ENCODE data around the gene WWC2.

Gene WWC2

DNA sequence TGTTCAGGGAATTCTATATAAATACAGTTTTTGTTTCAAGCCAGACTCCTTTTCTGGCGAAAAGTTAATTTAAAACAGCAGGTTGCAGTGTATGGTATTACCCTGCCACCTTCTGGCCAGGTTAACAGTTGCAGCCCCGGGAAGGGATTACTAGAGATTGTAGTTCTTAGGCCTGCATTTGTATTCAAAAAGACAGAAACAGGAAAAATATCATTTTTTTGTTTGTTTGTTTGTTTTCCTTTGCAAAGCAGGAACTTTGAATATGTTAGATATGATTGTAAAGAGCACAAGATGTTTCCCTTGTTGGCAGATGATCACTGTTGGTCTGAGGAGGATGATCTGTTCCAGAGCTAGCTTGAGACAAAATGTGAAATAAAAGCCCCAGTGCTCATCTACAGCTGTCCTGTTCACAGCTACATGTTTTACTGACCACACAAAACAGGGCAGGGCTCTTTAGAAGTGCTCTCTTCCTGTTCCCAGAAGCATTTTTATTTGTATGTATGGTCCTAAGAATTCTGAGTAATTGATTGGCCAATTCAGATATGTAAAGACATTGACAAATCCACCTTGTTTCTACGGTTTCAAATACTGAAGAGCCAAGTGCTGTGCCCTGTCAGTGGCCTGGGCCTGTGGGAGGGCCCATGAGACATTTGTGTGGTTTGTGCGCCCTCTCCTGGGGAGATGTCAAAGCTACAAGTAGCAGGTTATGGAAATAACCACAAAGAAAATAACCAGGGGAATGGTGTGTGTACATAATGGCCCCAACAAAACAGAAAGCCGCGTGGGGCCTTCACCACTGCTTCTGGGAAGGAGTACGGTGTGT is 163.1 kb downstream of the WWC2 start:
- peak; percentile 85 for DNase-seq

DNA sequence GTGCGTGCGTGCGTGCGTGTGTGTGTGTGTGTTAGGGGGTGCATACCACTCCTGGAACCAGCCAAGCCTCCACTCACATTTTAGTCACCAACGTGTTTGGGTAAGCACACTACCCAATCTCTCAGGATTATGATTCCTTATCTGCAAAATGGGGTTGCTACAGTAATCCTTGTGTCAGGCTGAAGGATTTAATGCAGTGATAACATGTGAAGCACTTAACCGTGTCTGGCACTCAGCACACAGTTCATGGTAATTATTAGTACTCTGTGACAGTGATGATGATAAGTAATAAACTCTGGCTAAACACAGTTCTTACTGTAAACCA is 163.7 kb downstream of the WWC2 start:
- no peak for DNase-seq

DNA sequence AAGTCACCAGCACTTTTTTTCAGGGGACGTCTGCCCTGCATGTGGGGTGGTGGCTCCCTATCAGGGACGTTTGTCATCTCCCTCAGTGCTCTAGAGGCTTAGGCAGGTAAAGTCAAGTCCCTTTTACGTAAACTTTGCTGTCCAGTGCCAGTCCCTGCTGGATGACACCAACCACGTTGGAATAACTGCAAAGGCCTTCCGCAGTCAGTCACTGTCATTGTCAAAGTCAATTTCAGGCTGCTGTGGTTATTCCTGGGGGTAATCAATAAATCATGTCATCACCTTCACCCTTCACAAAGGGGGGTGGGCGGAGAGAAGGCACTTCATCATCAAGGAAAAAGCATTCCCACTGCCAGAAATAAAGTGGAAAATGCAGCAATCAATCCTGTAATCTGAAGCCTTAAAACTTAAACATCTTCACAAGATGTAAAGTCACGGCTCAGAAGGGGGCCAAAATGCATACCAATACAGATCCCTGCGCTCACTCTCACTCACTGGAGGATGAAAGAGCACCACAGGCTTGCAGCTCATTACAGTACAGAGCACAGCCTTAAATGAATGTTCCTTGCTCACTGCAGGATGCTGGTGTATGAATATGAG is 164.8 kb downstream of the WWC2 start:
- DNase-seq = no peak

DNA sequence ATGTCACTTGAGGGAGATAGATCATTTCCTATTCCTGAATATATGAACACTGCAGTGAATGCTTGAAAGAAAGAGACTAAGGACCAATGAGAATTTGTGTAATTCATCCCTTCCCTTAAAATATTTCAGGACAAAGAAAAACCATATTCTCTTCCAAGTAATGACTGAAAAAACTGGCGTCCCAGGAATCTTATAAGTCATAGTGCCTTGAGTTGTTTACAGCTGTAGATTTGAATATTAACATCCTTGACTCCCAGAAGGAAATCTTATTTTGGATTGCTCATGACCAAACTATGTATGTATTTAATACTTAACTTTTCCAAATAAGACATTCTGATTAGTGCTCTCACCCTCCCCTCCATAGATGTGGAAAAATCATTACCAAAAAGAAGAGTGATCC is 165.6 kb downstream of the WWC2 start:
- no peak for DNase-seq

DNA sequence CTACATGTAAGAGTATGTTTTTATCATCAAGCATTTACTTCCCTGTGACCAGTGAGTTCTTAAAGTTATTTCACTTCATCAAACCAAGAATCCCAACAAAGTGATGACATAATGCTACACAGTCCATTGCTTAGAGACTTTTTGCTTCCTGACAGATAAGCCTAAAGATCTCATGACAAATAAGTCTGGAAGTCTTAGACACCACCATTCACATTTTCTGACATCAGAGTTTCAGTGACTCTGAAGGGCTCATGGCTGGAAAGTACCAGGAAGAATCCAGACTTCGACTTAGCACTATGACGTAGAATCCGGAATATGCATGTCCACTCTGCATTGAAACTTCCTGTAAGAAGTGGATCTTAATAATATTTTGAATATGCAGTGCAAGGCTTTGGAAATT is 167.3 kb downstream of the WWC2 start:
- DNase-seq = no peak

DNA sequence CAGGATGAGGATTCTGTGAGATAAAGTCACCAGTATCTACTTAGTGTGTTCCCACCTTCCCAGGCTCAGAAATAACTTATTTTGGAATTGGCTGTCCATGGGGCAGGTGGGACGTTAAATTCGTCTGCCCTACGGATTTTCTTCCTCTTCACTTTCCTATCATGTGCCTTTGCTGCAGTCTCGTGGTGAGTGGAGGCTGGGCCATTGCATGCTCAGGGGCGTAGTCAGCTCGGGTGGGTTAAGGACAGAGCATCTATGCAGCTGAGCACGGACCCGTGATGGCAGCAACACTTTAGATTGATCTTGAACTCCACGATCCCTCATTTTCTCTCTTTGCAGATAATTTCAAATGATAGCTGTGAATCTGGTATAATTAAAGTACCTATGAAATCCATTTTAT is 169.5 kb downstream of the WWC2 start:
- no peak for DNase-seq

DNA sequence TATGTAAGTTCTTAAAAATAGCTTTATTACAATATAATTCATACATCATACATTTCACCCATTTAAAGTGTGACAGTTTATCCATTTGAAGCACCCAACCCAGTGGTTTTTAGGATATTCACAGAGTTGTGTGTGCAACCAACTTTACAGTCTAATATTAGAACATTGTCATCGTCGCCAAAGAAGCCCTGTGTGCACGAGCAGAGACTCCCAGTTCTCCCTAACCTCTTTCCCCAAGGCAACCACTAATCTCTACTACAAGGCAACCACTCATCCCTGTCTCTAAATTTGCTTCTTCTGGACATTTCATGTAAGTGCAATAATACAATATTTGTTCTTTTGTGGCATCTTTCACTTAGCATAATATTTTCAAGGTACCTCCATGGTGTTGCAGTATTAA is 173.3 kb downstream of the WWC2 start:
- no peak for DNase-seq

DNA sequence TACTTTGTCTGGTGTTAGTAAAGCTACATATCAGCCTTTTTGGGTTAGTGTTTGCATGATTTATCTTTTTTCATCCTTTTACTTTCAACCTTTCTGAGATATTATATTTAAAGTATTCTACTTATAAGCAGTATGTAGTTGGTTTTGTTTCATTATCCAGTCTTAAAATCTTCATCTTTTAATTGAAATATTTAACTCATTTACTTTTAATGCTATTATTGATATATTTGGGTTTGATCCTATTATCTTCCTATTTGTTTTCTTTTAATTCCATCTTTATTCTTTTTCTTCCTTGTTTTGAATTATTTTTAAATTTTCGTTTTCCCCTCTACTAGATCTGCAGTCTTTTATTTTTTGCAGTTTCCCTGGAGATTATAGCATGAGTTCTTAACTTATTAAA is 177.0 kb downstream of the WWC2 start:
- DNase-seq = no peak

DNA sequence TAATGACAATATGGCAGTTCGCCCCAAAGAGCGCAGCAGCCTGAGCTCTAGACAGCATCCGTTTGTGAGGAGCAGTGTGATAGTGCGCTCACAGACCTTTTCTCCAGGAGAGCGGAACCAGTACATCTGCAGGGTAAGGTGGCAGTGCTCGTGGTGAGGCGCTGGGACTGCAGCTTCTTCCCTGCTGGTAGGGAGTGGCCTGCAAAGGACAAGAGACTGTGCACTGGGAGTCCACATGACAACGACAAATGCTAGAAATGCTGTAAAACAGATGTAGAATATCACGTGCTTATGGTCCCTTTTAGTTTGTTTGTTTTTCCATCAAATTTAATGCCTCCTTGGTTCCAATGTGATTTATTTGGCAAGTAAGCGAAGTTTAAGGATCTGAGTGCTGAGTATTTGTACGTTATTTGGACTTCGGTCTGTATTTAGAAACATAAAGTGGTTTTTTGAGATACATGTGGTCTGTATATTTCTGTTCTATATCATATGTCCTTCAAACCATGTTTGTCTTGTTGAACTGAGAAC is 185.3 kb downstream of the WWC2 start:
- no peak for DNase-seq

DNA sequence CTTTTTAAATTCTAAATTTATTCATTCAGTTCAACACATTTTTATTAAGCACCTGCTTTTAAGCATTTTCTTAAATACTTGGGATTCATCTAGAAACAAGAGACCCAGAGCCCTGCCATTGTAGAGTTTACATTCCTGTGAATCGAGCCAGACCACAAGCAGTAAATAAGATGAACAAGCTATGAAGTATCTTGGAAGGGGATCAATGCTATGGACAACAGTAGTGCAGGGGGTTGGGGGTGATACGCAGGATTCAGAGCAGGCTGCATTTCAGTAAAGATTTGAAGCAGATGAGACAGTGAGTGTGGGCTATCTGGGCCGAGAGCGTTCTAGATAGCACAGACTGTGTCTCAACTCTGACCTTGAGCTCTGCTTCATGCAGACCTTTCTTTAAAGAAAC is 185.9 kb downstream of the WWC2 start:
- DNase-seq = no peak

DNA sequence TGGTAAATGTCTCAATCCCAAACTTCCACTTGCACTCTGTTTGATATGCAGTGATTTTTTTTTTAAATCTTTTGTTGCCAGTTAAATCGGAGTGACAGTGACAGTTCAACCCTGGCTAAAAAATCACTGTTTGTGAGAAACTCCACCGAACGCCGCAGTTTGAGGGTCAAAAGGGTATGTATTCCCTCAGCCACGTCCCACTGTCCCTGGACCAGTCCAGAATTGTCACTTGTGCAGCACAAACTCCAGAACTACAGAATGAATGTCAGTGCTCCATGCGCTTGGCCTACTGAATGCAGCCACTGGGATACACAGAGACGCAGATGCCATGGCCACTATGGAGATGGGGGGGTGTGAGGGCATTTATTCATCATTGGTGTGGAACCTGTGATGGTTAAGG is 186.8 kb downstream of the WWC2 start:
- DNase-seq = no peak

DNA sequence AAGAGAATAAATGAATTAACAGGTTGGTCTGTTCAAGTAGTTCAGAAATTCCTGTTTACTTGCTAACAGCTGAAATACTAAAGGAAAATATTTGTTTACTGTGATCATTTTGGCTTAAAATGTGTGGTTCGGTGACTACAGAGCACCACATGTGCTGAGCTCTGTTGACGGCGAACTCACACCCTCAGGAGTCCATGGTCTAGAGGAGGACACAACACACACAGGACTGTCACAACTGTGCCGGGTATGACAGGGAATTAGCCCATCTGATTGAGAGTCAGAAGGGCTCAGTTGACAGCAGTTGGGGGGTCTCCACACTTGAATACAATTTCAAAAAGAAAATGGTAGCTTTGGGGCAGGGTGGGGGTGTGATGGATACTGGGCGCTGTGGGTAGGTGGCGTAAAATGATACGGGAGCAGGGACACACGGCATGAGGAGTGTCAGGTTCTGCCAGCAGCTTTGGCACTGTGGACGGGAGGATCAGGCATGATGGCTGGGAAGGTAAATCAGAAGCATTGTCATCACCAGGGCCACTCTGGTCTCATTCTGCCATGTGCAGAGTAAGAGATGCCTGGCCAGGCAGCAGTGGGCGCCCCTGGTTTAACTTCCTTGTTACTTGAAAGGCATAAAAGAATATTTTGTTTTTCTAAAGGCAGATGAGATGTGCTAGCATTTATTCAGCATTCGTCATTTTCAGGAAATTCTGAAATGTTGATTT is 187.7 kb downstream of the WWC2 start:
- DNase-seq = no peak

DNA sequence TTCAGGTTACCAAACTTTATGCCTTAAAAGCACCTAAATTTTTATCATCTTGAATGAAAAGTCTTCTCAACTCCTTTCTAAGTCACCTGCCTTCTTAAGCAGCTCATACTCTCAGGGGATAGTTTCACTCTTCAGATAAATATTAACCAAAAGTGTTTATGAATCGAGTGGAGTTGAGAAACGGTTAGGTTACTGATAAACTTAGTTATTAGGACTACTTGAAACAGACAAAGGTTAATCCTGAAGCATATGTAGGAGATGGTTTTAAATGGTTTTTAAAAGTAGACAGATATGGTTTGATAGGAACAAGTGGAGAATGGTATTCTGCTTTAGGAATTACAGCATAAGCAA is 188.2 kb downstream of the WWC2 start:
- no peak for DNase-seq

DNA sequence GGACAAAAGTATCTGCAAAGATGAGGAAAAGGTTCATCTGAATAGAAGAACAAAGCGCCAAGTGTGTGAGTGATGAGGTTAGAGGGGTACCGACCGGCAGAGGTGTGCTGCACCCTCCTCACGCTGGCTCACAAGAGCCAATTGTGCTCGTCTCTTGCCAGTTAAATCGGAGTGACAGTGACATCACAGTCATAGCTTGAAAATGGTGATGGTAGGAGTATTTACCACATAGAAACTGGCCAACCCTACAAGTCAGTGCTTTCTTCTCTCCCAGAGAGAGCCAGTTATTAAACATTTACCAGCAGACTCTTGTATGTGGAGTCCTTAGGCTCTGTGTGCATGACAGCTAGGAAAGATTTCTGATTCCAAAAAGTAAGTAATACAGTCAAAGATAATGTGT is 188.6 kb downstream of the WWC2 start:
- DNase-seq = no peak

DNA sequence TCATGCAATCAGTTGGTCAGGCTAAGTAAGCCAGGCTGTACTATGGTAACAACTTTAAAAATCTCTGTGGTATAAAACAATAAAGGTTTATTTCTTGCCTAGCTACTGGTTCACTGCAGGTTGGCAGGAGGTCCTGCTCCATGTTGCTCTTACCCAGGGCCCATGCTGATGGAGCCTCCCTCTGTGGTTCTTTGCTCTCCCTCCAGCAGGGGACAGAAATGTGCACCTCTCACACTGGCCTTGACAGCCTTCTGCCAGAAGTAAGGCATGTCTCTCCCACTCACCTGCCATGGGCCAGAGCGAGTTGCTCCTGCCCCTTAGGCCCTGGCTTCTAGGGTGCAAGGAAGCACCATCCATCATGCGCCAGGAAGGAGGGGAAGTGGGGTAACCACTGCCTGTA is 189.9 kb downstream of the WWC2 start:
- no peak for DNase-seq

DNA sequence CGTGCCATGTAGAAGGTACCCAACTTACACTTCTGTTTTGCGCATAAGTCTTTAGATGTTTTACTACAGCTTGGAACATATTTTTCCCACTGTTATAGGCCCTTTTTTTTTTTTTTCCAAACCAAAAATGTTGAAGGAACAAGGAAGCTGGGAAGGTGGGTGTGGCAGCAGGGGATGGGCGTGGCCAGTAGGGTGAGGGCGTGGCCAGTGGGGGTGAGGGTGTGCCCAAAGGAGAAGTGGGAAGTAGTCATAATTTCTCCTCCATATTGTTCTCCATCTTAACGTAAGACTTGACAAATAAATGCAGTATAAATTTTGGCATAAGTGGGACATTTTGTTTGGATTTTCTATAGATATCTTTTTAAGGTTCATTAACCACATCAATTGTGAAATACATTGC is 190.6 kb downstream of the WWC2 start:
- no peak for DNase-seq

DNA sequence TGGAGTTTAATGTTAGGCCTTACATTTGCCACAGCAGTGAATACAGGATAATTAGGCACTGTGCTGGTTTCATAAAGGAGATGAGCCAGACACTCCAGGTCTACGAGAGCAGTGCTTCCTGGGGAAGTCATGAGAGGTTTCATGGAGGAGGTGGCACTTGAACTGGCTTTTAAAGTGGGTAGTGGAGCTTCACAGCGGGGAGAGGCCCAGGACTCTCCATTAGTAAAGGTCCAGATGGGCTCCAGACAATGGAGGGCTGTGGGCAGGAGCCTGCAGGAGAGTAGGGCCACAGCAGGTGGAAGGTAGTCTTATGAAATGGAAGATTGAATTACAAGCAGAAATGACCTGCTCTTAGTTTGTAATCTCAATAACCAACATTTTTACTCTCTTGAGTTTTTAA is 192.0 kb downstream of the WWC2 start:
- DNase-seq = no peak

DNA sequence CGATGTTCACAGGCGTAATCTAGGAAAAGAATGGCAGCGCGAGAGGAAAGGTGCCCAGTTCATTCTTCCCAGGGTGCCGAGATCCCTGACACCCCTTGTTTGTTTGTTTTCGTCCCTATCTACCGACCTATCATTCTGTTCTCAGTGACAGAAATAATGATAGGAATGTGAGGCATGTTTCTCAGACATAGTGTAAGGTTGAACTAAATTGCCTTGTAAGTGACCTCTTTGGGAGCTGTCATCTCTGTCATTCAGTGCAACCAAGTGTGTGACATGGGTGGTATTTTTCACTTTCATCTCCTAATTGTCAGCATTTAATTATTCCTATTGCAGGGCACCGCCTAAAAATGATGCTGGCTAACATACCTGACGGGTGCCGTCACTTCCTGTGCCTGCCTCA is 196.7 kb downstream of the WWC2 start:
- no peak for DNase-seq

DNA sequence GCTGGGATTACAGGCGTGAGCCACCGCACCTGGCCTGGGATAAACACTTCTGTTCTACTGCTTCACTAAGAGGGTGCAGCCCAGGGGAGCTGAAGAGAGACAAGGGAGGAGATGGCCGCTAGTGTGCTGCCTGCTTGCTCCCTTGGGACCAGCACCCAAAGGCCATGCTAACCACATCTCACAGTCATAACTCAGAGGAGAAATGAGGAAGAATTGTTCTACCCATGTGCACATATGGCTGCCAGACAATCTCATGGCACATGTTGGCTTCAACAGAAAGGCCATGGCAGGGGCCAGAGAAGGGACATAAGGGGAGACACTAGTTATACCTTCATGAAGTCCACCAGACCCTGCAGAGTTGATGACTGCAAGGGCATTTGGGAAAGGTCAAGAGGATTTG is 198.6 kb downstream of the WWC2 start:
- no peak for DNase-seq

DNA sequence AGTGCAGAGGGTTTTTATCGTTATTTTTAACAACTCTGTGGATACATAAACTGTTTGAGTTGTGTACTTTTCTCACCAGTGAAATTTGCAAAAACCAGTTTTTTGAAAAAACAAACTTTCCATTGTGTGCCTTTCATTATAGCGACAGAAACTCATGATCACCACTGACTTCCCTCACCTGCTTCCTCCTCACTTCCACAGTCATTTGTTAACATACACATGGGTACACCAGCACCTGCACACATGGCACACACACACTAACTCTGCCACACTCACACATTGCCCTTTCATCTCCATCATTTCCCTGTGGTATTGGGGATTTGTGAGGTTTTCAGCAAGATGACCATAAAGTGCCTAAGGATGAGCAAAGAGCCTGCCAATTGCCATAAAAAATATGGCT is 200.4 kb downstream of the WWC2 start:
- no peak for DNase-seq

DNA sequence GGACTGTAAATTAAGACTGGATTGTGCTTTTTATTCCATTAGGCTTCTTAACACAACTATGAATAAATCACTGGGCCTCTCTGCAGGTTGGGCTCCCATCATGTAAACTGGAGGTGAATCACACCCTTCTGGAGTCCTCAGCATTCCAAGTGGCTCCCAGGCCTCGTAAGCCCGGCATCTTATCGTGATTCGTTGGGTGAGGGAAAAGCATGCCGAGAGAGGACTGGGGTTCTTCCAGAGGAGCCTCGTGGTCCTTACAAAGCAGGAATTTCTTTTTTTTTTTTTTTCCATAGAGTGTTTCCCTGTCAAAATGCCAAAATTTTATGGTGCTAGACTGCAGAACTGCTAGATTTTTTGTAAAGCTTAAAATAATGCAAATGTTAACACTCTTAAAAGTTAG is 201.0 kb downstream of the WWC2 start:
- DNase-seq = no peak

DNA sequence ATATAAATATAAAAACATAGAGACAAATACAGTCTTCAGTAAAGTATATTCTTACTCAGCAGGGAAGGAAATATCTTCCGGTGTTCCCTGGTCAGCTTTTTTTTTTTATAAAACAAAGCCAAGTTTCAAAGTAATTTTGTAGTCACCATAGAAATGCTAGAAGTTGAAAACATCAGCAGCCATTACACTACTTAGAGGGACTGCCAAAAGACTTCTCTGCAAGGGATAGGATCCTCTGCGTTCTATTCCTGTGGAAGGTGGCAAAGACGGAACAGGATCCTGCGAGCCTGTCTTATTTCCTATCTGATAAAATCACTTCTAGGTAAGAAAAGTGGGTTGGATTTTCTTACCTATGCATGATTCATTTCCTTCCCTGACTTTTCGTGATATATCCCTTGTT is 201.6 kb downstream of the WWC2 start:
- DNase-seq = no peak

DNA sequence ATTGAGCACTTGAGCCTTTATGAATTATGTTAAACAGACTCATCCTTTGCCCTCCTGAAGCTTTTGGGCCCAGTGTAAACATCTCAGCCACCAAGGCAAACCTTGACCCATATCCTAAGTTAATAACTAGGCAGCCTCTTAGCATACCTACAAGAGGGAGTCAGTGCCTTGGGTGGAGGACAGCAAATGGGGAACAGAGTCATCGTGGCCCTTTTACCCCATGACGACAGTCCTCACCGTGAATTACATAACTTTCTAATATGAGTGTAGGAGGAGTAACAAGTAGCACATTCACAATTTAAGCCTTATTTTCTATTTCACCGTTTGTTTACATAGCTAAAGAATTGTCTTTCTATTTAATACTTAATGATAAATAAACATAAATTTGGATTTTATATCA is 204.2 kb downstream of the WWC2 start:
- DNase-seq = no peak

DNA sequence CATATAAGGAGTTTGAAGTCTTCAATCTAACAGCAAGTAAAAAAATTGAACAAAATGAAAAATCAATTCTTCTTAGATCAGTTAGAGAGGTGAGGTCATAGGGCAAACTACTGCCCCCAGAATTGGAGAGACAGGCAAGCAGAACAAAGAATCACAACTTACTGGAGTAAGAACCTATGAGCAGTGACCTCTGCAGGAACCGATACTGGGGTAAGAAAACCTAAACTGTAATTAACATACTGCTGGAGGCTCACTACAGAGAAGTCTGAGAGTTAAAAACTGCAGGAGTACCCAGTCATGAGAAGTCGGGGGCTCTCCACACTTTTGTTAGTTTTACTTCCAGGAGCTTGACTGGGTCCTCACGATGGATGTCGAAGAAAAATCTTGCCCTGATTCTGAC is 205.0 kb downstream of the WWC2 start:
- no peak for DNase-seq
